ENCODE results near the gene IQCM.

- TF ChIP-seq CTCF (IDR thresholded peaks at IDR 0.05): no peak
- TF ChIP-seq POLR2AphosphoS5 (IDR thresholded peaks at IDR 0.05): no peak
- TF ChIP-seq POLR2A (IDR thresholded peaks at IDR 0.05): no peak
These were observed 293.8 kb downstream of the IQCM start for GRCh38 chr4:149521611-149522425.

All from breast epithelium (tissue), 3 donors.